Small intestine (tissue), 7 donors: ENCODE data around the gene ZBTB17. TPM values are rescaled to one million over a fixed set of nuclear protein-coding genes. Genes with fewer than 3 reads are reported as not detected.

Source experiments
- DNase-seq, 2 donors: peaks; one replicate each; pipeline versions ENCODE4 v3.0.0 to v3.0.0-alpha.2; 2013
- FAIRE-seq: peaks from 2 replicates; lab custom pipeline; 2012; peaks lifted over from hg19 to GRCh38; lab: Jason Lieb, UNC
- H3K27ac ChIP-seq, 3 donors: one replicate each; pipeline ENCODE4 v1.5.1; 2013; ENCODE audit warnings: low read length in 2 of 3, mild to moderate bottlenecking in 2 of 3, control low read depth in 1 of 3, inconsistent platforms in 1 of 3, low read depth in 1 of 3, moderate library complexity in 1 of 3
- H3K27me3 ChIP-seq, 3 donors: one replicate each; pipeline ENCODE4 v1.6.1; 2013; ENCODE audit warnings: low read length in 3 of 3, inconsistent platforms in 1 of 3; ENCODE audit not compliant: control insufficient read depth in 3 of 3, insufficient read depth in 3 of 3
- H3K36me3 ChIP-seq, 3 donors: one replicate each; pipeline ENCODE4 v1.6.1; 2013; ENCODE audit warnings: low read length in 3 of 3, inconsistent platforms in 1 of 3, low read depth in 1 of 3, mild to moderate bottlenecking in 1 of 3, moderate library complexity in 1 of 3; ENCODE audit not compliant: control insufficient read depth in 3 of 3, insufficient read depth in 2 of 3
- H3K4me1 ChIP-seq, 3 donors: one replicate each; pipeline ENCODE4 v1.6.1; 2013; ENCODE audit warnings: low read length in 2 of 3, inconsistent platforms in 1 of 3, low read depth in 1 of 3, mild to moderate bottlenecking in 1 of 3, moderate library complexity in 1 of 3; ENCODE audit not compliant: control insufficient read depth in 3 of 3, insufficient read depth in 2 of 3
- H3K4me3 ChIP-seq, 3 donors: one replicate each; pipeline ENCODE4 v1.5.1; 2013; ENCODE audit warnings: low read length in 3 of 3, control low read depth in 1 of 3, inconsistent platforms in 1 of 3, low read depth in 1 of 3, mild to moderate bottlenecking in 1 of 3, moderate library complexity in 1 of 3
- H3K9me3 ChIP-seq, 2 donors: one replicate each; pipeline ENCODE4 v1.6.1; 2013; ENCODE audit warnings: low read depth in 1 of 2, low read length in 1 of 2; ENCODE audit not compliant: control insufficient read depth in 2 of 2, insufficient read depth in 1 of 2
- WGBS, 3 donors: extraction: QIAGEN DNeasy Blood & Tissue Kit; methylation state at CpG; one replicate each; pipeline ENCODE4 v1.1.7; 2013; 5-methylcytosine and 5-hydroxymethylcytosine counted together
- polyA plus RNA-seq, 4 donors: library from polyadenylated mRNA; stranded (reverse) in 3 of 4; unstranded in 1 of 4; fragments of 200-250 nt in 3 of 4; fragments of 120-200 nt in 1 of 4; gene quantifications; one replicate each; pipeline versions ENCODE4 v1.2.1 to v1.2.3, GENCODE V29; 2013
- donor health status: healthy with polysubstance abuse.
- donor health status: control.
- donor health status: control.
- donor health status: Bipolar disorder and iron deficiency.
- donor health status: healthy.

Gene ZBTB17
- polyA plus RNA-seq, 4 donors, result 18.7 to 89.2 (median 49.9) TPM

GRCh38 chr1:15951341-15952153 lies 24.4 kb downstream of the ZBTB17 start:
- WGBS, 3 donors, result 57 to 73% (median 70%) methylated on average over 23 of the region's 23 CpGs
- no peak for FAIRE-seq
- H3K36me3 ChIP-seq, result peaks cover 0 to 59% (median 0%) of the 10 kb centered on the region in 3 donors
- no peaks in the 10 kb centered on the region for H3K9me3 ChIP-seq
- H3K4me3 ChIP-seq, result no peak overlapping the region
- peak in 1 of 2 donors; percentile 70 for DNase-seq
- no peaks in the 10 kb centered on the region for H3K27me3 ChIP-seq
- peaks cover 3 to 29% (median 9%) of the 10 kb centered on the region in 3 donors for H3K4me1 ChIP-seq
- H3K27ac ChIP-seq, result no peak overlapping the region

GRCh38 chr1:15950763-15951295 lies 25.1 kb downstream of the ZBTB17 start:
- H3K9me3 ChIP-seq, result no peaks in the 10 kb centered on the region
- FAIRE-seq (no peak), DNase-seq (peak in 1 of 2 donors; percentile 47)
- H3K4me1 ChIP-seq, result peaks cover 3 to 29% (median 9%) of the 10 kb centered on the region in 3 donors
- 50 to 62% (median 52%) methylated on average over 10 of the region's 10 CpGs for WGBS, 3 donors
- H3K36me3 ChIP-seq, result peaks cover 0 to 65% (median 0%) of the 10 kb centered on the region in 3 donors
- no peaks in the 10 kb centered on the region for H3K27me3 ChIP-seq
- no peak overlapping the region for H3K4me3 ChIP-seq
- peak overlapping the region in 1 of 3 donors; percentile 93 for H3K27ac ChIP-seq

DNA sequence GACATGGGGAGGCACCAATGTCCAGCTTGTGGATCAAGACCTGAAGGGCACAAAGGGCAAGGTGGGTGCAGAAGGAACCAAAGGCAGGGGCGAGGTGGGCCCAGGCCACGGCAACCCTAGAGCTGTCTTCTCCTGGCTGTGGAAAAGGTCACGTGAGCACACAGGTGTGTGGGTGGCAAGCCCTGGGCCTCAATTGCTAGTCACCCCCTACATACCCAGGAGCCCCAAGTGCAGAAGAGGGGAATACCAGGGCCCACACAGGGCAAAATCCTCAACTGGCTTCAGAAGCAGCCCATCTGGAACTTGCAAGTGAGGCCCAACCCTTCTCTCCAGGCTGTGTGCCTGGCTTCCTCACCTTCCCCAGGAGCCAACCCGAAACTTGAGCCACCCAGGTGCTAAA lies 25.6 kb downstream of the ZBTB17 start:
- DNase-seq (no peak), FAIRE-seq (no peak)
- H3K4me3 ChIP-seq, result no peak overlapping the region
- H3K27me3 ChIP-seq, result no peaks in the 10 kb centered on the region
- peaks cover 0 to 67% (median 0%) of the 10 kb centered on the region in 3 donors for H3K36me3 ChIP-seq
- H3K4me1 ChIP-seq, result peaks cover 3 to 29% (median 9%) of the 10 kb centered on the region in 3 donors
- peak overlapping the region in 2 of 3 donors; percentile 32 to 93 for H3K27ac ChIP-seq
- 81 to 95% (median 88%) methylated on average over 4 of the region's 4 CpGs for WGBS, 3 donors
- H3K9me3 ChIP-seq, result no peaks in the 10 kb centered on the region

- no peak for FAIRE-seq
- WGBS, 3 donors, result 31 to 65% (median 52%) methylated on average over 25 of the region's 25 CpGs
Observed at GRCh38 chr1:15949453-15950245, 26.3 kb downstream of the ZBTB17 start.

DNA sequence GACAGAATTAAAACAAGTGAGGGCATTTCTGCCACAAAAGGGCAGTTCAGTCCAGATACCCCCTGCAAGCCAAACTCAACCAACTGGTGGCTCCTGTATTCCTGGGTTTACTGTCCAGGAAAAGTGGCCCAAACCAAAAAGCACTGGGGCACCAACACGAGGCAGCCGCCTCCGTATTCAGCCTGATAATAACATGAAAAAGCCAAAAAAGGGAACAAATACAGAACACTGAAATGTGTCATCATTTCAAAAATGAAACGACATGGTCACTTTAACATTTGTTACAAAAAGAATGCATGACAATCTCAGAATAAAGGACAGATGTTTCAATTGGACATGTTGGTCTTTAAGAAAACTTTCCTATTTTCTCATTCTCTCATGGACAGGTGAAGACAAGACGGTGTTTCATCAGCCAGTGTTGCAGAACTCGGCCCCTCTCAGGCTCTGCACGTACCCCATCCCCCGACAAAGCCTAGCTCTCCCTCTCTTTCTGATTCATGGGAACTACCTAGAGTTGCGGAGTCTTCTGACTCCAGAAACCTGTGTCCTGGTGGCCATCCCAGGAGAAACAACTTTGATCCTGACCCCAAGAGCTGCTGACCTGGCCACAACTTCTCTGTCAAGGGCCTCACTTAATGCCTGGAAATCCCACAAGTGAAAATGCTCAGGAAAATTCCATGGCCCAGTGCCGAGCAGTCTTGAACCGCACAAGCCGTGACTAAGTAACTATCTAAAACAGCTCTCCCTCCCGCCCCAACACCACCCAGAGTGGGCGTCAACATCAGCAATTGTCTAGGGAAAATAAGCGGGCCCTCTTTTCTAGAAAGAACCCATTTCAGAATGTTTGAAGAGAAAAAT lies 27.1 kb downstream of the ZBTB17 start:
- peaks cover 8 to 74% (median 11%) of the 10 kb centered on the region in 3 donors for H3K36me3 ChIP-seq
- no peak overlapping the region for H3K4me3 ChIP-seq
- peaks cover 3 to 29% (median 9%) of the 10 kb centered on the region in 3 donors for H3K4me1 ChIP-seq
- H3K27me3 ChIP-seq, result no peaks in the 10 kb centered on the region
- WGBS, 3 donors, result 60 to 78% (median 65%) methylated on average over 15 of the region's 15 CpGs
- no peaks in the 10 kb centered on the region for H3K9me3 ChIP-seq
- peak overlapping the region in 2 of 3 donors; percentile 42 to 93 for H3K27ac ChIP-seq
- no peak for FAIRE-seq
- no peak for DNase-seq

More at GRCh38 chr1:15949453-15950245, 26.3 kb downstream of the ZBTB17 start:
- no peaks in the 10 kb centered on the region for H3K9me3 ChIP-seq
- peak; percentile 53 to 89 for DNase-seq
- peak overlapping the region; percentile 6 to 93 (median 42) for H3K27ac ChIP-seq
- no peak overlapping the region for H3K4me3 ChIP-seq
- peaks cover 2 to 73% (median 4%) of the 10 kb centered on the region in 3 donors for H3K36me3 ChIP-seq
- H3K27me3 ChIP-seq, result no peaks in the 10 kb centered on the region
- H3K4me1 ChIP-seq, result peaks cover 3 to 29% (median 9%) of the 10 kb centered on the region in 3 donors

DNA sequence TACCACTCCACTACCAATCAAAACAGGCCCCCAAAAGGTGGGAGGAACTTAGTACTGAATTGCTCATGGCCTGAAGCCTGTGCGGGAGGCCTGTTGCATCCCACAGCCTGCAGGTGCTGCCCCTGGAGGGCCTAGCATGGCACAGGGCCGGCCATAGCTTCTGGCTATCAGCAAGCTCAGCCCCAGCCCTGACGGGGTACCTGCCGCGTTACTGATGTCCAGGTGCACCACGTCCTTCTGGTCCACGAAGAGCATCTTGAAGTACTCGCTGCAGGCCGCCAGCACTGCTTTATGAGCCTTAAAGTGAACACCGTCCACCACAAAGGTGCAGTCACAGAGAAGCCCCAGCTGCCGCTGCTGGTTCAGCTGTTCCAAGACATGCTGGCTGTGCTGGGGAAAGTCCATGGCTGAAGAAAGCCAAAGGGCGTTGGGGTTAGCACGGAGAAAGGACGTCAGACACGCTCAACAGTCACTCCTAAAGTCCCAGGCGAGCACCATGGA lies 27.8 kb downstream of the ZBTB17 start:
- FAIRE-seq, result no peak
- Histone ChIP-seq H3K36me3 (peaks cover 8 to 75% (median 13%) of the 10 kb centered on the region in 3 donors), H3K4me3 (no peak overlapping the region), H3K9me3 (no peaks in the 10 kb centered on the region), H3K27me3 (no peaks in the 10 kb centered on the region), H3K27ac (no peak overlapping the region), H3K4me1 (peaks cover 3 to 29% (median 9%) of the 10 kb centered on the region in 3 donors)
- DNase-seq, result no peak
- WGBS, 3 donors, result 80 to 85% (median 84%) methylated on average over 16 of the region's 16 CpGs

- Histone ChIP-seq H3K9me3 (no peaks in the 10 kb centered on the region), H3K27ac (no peak overlapping the region), H3K36me3 (peaks cover 8 to 78% (median 18%) of the 10 kb centered on the region in 3 donors), H3K4me3 (no peak overlapping the region), H3K4me1 (peaks cover 3 to 29% (median 9%) of the 10 kb centered on the region in 3 donors), H3K27me3 (no peaks in the 10 kb centered on the region)
- no peak for FAIRE-seq
- WGBS, 3 donors, result 89 to 90% (median 89%) methylated on average over 10 of the region's 10 CpGs
- DNase-seq, result no peak
Observed at GRCh38 chr1:15947382-15948090, 28.4 kb downstream of the ZBTB17 start.
